Suprapubic skin (tissue), 4 donors: ENCODE data around the gene TXNL4B. TPM values are rescaled to one million over a fixed set of nuclear protein-coding genes. Genes with fewer than 3 reads are reported as not detected.

Source experiments
- DNase-seq, 2 donors: peaks; one replicate each; pipeline ENCODE4 v3.0.0-alpha.2; 2019; ENCODE audit warnings: low spot score in 2 of 2
- H3K27ac ChIP-seq: fragments of 200-600 bp; sonication (generic); one replicate; pipeline ENCODE4 v1.5.1; 2019
- H3K27me3 ChIP-seq: fragments of 200-600 bp; sonication (generic); one replicate; pipeline ENCODE4 v1.5.1; 2019
- H3K36me3 ChIP-seq: fragments of 200-600 bp; sonication (generic); one replicate; pipeline ENCODE4 v1.5.1; 2019
- H3K4me1 ChIP-seq: fragments of 200-600 bp; sonication (generic); one replicate; pipeline ENCODE4 v1.5.1; 2019
- H3K4me3 ChIP-seq: fragments of 200-600 bp; sonication (generic); one replicate; pipeline ENCODE4 v1.5.1; 2019; ENCODE audit warnings: mild to moderate bottlenecking
- H3K9me3 ChIP-seq: fragments of 200-600 bp; sonication (generic); one replicate; pipeline ENCODE4 v1.5.1; 2019
- EP300 ChIP-seq: sonication (generic); formaldehyde crosslinking; IDR thresholded peaks from one replicate; pipeline ENCODE4 v1.6.1; 2017; ENCODE audit warnings: antibody characterized with exemption
- POLR2A ChIP-seq, 2 donors: fragments of 450-650 bp; IDR thresholded peaks; one replicate each; pipeline ENCODE4 v1.6.1; 2017; ENCODE audit warnings: antibody characterized with exemption in 2 of 2, mild to moderate bottlenecking in 2 of 2, moderate library complexity in 2 of 2
- POLR2AphosphoS5 ChIP-seq, 3 donors: sonication (generic); formaldehyde crosslinking; IDR thresholded peaks; one replicate each; pipeline ENCODE4 v1.6.1; 2017; ENCODE audit warnings: antibody characterized with exemption in 3 of 3
- WGBS: methylation state at CpG from one replicate; pipeline ENCODE4 v1.1.5; 2018; 5-methylcytosine and 5-hydroxymethylcytosine counted together
- total RNA-seq, 4 donors: library from RNA; depleted of rRNA; stranded (reverse); fragments of >200 nt; gene quantifications; one replicate each; pipeline ENCODE4 v1.1.0, GENCODE V29; 2016
- TF ChIP-seq, protein P1 (sequence below), 2 donors: fragments of 200-600 bp in 1 of 2; fragments of 450-650 bp in 1 of 2; sonication (generic) in 1 of 2; IDR thresholded peaks; one replicate each; pipeline ENCODE4 v1.5.1; 2016 to 2019; ENCODE audit warnings: antibody characterized with exemption in 2 of 2, mild to moderate bottlenecking in 1 of 2, moderate library complexity in 1 of 2

TXNL4B gene
- total RNA-seq, 4 donors from 2014 or later, result 6.4 to 19.9 (median 6.9) TPM

DNA sequence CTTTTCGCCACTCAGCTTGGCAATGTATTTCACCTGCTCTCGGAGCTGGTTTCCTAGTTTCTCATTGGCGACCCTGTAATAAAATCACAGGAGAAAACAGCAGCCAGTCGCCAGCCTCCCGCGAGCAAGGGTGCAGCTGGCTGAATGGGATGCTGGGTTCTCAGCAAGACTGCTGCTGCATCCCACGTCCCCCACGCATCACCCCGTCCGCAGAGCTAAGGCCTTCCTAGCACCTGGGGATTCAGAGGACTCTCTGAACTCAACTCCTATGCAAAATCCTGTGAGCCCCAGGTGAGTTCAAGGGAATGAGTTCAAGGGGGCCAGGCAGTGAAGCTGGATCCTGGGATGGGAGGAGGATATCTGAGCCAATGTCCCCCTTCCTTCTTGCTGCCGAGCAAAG, 29.5 kb upstream of the TXNL4B start:
- H3K27ac ChIP-seq, result no peak overlapping the region

DNA sequence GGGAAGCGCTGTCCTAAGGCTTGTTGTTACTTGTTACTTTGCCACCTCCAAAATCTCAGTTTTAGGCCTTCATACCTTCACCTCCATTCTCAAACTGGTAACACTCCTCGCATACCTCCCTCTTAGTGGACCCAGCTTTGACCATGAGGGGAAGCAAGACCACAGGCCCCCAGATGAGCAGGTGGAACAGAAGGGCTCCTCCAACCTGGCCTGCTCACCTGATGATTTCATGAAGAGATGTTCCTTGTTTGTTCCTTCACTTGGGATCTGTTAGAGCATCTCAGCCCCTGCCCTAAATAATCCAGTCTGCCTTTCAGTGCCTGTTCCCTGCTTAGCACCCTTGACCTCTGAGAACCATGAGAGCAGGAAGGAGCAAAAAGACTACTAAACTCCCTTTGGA, 28.9 kb upstream of the TXNL4B start:
- peaks cover 12% of the 10 kb centered on the region for H3K4me1 ChIP-seq
- no peak for DNase-seq
- H3K9me3 ChIP-seq, result no peaks in the 10 kb centered on the region
- no peaks in the 10 kb centered on the region for H3K27me3 ChIP-seq
- 88% methylated on average over 2 of the region's 2 CpGs for WGBS
- no peak overlapping the region for H3K27ac ChIP-seq
- H3K36me3 ChIP-seq, result no peaks in the 10 kb centered on the region
- TF ChIP-seq EP300 (no peak), POLR2A (IDR thresholded peaks at IDR 0.05) (no peak), POLR2AphosphoS5 (IDR thresholded peaks at IDR 0.05) (no peak)
- TF ChIP-seq, protein P1, sequence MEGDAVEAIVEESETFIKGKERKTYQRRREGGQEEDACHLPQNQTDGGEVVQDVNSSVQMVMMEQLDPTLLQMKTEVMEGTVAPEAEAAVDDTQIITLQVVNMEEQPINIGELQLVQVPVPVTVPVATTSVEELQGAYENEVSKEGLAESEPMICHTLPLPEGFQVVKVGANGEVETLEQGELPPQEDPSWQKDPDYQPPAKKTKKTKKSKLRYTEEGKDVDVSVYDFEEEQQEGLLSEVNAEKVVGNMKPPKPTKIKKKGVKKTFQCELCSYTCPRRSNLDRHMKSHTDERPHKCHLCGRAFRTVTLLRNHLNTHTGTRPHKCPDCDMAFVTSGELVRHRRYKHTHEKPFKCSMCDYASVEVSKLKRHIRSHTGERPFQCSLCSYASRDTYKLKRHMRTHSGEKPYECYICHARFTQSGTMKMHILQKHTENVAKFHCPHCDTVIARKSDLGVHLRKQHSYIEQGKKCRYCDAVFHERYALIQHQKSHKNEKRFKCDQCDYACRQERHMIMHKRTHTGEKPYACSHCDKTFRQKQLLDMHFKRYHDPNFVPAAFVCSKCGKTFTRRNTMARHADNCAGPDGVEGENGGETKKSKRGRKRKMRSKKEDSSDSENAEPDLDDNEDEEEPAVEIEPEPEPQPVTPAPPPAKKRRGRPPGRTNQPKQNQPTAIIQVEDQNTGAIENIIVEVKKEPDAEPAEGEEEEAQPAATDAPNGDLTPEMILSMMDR (IDR thresholded peaks at IDR 0.05), result no peak
- H3K4me3 ChIP-seq, result no peak overlapping the region

More for the DNA sequence above, 29.5 kb upstream of the TXNL4B start:
- Histone ChIP-seq H3K27me3 (no peaks in the 10 kb centered on the region), H3K9me3 (no peaks in the 10 kb centered on the region), H3K36me3 (no peaks in the 10 kb centered on the region), H3K4me1 (peaks cover 12% of the 10 kb centered on the region), H3K4me3 (no peak overlapping the region)
- DNase-seq, result no peak
- WGBS, result 91% methylated on average over 11 of the region's 11 CpGs
- TF ChIP-seq EP300 (no peak), POLR2A (IDR thresholded peaks at IDR 0.05) (no peak), POLR2AphosphoS5 (IDR thresholded peaks at IDR 0.05) (no peak)
- TF ChIP-seq, protein P1 (IDR thresholded peaks at IDR 0.05), result no peak

DNA sequence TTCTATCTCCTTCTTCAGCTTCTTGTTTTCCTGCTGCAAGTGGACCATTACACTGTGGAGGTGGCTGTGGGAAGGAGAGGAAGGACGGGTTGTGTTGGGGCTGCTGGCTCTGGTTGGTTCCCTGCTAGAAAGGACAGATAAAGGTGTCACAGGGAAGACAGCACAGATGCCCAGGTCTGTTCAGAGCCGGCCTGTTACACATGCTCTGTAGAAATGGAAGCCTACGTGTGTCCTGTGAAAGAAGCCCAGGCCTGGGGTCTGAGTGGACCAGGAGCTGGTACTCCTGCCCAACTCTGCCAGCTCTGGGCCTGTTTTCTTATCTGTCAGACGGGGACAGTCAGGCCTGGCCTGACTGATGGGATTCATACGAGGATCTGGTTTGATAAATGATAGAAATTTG, 26.6 kb upstream of the TXNL4B start:
- Histone ChIP-seq H3K4me1 (peaks cover 1% of the 10 kb centered on the region), H3K4me3 (no peak overlapping the region), H3K9me3 (no peaks in the 10 kb centered on the region), H3K36me3 (no peaks in the 10 kb centered on the region), H3K27me3 (no peaks in the 10 kb centered on the region), H3K27ac (no peak overlapping the region)
- 95% methylated on average over 5 of the region's 5 CpGs for WGBS
- no peak for DNase-seq
- TF ChIP-seq POLR2A (IDR thresholded peaks at IDR 0.05) (no peak), EP300 (no peak), POLR2AphosphoS5 (IDR thresholded peaks at IDR 0.05) (no peak)
- TF ChIP-seq, protein P1 (IDR thresholded peaks at IDR 0.05), result no peak

GRCh38 chr16:72113616-72113945, 20.2 kb upstream of the TXNL4B start:
- H3K27me3 ChIP-seq, result no peaks in the 10 kb centered on the region
- H3K9me3 ChIP-seq, result no peaks in the 10 kb centered on the region
- peaks cover 45% of the 10 kb centered on the region for H3K36me3 ChIP-seq
- no peaks in the 10 kb centered on the region for H3K4me1 ChIP-seq
- no peak overlapping the region for H3K4me3 ChIP-seq
- no peak overlapping the region for H3K27ac ChIP-seq
- TF ChIP-seq POLR2A (IDR thresholded peaks at IDR 0.05), result no peak
- TF ChIP-seq EP300, result no peak
- TF ChIP-seq POLR2AphosphoS5 (IDR thresholded peaks at IDR 0.05), result no peak
- TF ChIP-seq, protein P1 (IDR thresholded peaks at IDR 0.05), result no peak
- no peak for DNase-seq

- H3K9me3 ChIP-seq, result no peaks in the 10 kb centered on the region
- peaks cover 50% of the 10 kb centered on the region for H3K36me3 ChIP-seq
- H3K27ac ChIP-seq, result no peak overlapping the region
- no peak for DNase-seq
- no peak overlapping the region for H3K4me3 ChIP-seq
- no peaks in the 10 kb centered on the region for H3K4me1 ChIP-seq
- 71% methylated on average over 7 of the region's 7 CpGs for WGBS
- H3K27me3 ChIP-seq, result no peaks in the 10 kb centered on the region
- TF ChIP-seq POLR2A (IDR thresholded peaks at IDR 0.05) (no peak), EP300 (no peak), POLR2AphosphoS5 (IDR thresholded peaks at IDR 0.05) (no peak)
- TF ChIP-seq, protein P1 (IDR thresholded peaks at IDR 0.05), result no peak
Observed at GRCh38 chr16:72112906-72113615, 19.6 kb upstream of the TXNL4B start.
